Breast epithelium (tissue), 3 donors: ENCODE data around the gene GHITM.

Experiments
- CTCF ChIP-seq, 3 donors: fragments of 450-650 bp; IDR thresholded peaks; one replicate each; pipeline ENCODE4 v1.5.1; 2016 to 2017; ENCODE audit warnings: antibody characterized with exemption in 3 of 3, mild to moderate bottlenecking in 3 of 3, moderate library complexity in 3 of 3
- POLR2A ChIP-seq: fragments of 450-650 bp; IDR thresholded peaks from one replicate; pipeline ENCODE4 v1.6.1; 2016; ENCODE audit warnings: antibody characterized with exemption, mild to moderate bottlenecking, moderate library complexity

- no peak for TF ChIP-seq POLR2A
- no peak for TF ChIP-seq CTCF (IDR thresholded peaks at IDR 0.05)
These were observed 55.9 kb downstream of the GHITM start for GRCh38 chr10:84195044-84195830.
